Activated CD4-positive, alpha-beta T cell treated with anti-CD3 and anti-CD28 coated beads, Interleukin-2, amount 50 U/mL, for 4 hours (primary cell): Measurements from ENCODE around the gene KRT10.
A peak's percentile ranks its signal among the peaks of the same experiment; 100 is the strongest.
"Not testable (repeated sequence)": the region's sequence is repeated elsewhere in the genome, so short reads cannot be mapped to it uniquely, and the experiment has no call there.

Experiments
- DNase-seq, 2 experiments: peaks; one replicate each; pipeline ENCODE4 v3.0.0-alpha.2; 2020

The KRT10 gene

DNA sequence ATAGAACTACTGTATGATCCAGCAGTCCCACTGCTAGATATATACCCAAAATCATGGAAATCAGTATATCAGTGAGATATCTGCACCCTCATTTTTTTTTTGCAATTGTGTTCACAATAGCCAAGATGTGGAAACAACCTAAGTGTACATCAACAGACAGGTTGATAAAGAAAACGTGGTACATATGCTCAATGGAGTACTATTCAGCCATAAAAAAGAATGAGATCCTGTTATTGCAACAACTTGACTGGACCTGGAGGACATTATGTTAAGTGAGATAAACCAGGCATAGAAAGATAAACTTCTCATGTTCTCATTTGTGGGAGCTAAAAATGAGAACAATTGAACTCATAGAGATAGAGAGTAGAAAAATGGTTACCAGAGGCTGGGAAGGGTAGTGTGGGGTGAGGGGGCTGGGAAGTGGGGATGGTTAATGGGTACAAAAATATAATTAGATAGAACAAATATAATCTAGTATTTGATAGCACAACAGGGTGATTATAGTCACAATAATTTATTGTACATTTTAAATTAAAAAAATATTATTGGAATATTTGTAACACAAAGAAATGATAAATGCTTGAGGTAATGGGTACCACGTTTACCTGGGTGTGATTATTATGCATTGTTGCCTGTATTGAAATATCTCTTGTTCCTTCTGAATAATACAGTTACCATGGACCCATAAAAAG lies 7.8 kb upstream of the KRT10 start:
- DNase-seq = no peak

DNA sequence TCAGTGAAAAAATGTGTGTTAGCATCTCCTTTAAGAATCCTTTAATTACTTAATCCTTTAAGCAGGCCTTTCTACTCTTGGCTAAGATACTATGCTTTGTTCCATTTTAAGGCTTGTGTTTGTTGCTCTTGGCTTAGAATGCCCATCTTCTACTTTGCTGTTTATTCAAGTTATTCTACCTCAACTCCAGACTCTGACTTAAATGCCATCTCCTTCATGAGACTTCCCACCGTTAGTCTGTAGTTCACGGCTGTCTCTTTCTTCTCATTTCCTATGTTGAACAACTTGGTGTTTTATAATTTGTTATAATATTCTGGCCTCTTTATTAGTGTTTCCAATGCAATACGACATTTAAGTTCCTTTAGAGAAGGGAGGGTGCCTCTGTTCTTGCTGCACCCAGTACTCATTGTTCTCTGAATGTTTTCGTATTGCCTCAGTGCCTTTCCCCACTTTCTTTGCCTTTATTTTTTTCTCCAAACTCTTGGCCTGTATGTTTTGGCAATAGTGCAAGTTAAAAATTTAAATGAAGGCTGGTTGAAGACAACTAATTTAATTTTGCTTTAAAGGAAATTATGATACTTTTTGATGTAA lies 6.1 kb upstream of the KRT10 start:
- no peak for DNase-seq

DNA sequence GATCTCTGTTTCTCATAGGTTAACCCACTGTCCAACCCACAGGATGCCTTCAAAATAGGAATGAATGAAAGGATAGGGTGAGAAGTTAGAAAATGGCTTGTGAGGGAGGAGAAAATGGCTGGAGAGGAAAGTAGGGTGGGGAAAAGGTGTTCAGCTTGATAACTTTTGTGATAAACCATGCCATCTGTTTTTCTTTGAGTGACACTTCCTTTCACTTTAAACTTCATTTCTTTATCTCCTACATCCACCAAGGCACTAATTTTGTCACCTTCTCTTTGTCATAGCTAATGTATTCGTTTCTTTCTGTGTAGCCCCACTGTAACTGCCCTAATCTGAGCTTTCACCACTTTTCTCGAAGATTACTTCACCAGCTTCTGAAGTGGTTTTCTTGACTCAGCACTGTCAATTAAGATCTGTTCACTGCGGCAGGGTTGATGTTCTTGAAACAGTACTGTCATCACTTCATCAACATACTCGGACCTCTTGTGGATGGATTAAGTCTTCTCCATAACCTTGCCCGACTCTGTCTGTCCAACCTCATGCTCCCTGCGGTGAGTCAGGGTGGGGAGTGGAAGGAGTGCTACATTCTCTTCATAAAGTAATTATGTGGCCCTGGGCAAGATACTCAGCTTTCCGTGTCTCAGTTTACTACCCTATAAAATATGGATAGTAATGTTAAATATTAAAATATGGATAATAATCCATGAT lies 5.5 kb upstream of the KRT10 start:
- no peak for DNase-seq

DNA sequence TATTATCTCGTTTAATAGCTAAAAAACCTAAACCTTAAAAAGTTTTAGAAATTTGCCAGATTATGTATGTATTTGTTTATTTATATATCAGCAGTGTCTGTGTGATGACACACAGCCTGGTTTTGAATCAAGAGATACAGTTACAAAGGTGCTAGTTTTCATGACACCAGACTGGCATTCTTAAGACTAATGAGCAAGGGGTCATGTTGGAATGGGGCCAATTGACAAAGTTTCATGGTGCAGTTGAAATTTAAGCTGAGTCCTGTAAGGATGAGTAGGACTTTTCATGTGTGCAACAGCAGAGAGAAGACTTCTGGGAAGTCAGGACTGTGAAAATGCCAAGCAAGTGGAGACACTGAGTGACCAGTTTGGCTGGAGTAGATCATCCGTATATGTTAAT lies 3.2 kb upstream of the KRT10 start:
- no peak for DNase-seq

DNA sequence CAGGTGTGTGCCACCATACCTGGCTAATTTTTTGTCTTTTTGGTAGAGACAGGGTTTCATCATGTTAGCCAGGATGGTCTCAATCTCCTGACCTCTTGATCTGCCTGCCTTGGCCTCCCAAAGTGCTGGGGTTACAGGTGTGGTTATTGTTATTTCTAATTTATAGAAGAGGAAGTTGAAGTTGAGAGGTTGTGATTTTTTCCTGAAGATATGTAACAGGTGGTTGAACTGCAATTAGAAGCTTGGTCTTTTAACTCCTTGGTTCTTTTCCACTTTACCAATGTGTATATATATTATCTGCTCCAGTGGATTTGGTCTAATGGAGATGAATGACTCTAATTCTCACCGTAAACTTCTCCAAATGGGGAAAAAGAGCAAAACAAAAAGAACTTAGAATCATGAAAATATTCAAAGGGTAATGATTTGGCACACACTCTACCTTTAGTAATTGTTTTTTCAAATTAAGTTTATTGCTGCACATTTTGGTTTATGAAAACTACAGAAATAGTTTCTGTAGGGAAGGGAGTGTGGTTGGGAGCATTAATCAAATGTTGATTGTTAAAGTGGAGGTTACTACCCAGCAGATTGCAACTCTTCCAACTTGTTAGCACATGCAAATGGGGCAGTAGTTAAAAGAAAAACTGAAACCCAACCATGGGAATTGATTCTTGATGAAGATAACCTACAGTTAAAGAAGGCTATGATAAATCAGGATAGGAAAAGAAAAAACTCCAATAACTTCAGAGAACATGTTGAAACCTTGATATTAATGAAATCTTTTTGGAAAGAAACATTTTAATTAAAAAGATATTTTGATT lies 1.8 kb upstream of the KRT10 start:
- no peak for DNase-seq

DNA sequence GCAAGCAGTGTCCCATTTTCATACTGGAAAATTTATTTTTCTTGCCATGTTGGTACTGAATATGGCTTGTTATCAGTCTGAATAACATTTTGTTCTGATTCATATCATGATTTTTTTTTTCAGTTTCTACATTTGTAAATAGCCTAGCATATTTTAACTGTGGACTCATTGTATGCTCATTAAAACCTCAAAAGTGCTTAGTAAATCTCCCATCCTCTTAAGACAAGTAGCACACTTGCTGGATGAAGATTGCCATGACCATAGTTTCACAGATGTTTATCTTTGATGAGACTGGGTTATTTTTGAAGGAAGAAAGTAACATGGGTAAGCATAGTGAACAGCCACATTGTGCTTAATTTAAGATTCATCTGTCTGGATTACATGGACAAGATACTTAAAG lies 878 bp downstream of the KRT10 start:
- no peak for DNase-seq

DNA sequence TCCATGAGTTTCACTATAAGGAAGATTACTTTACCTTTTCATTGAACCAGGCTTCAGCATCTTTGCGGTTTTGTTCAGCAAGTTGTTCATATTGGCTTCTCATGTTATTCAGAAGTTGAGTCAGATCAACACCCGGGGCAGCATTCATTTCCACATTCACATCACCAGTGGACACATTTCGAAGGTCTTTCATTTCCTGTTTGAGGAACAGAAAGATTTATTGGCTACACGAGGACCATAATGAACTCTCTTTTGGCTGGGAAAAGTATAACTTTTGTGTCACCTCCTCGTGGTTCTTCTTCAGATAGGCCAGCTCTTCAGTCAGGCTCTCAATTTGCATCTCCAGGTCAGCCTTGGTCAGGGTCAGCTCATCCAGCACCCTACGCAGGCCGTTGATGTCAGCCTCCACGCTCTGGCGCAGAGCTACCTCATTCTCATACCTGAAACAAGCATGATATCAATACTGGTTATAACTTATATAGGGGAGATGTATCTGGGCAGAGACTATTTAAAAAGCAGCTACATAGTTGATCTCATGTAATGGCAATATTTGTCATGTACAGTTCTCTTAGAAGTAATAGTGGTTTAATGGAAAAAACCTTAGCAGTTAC lies 2.1 kb downstream of the KRT10 start:
- no peak for DNase-seq

DNA sequence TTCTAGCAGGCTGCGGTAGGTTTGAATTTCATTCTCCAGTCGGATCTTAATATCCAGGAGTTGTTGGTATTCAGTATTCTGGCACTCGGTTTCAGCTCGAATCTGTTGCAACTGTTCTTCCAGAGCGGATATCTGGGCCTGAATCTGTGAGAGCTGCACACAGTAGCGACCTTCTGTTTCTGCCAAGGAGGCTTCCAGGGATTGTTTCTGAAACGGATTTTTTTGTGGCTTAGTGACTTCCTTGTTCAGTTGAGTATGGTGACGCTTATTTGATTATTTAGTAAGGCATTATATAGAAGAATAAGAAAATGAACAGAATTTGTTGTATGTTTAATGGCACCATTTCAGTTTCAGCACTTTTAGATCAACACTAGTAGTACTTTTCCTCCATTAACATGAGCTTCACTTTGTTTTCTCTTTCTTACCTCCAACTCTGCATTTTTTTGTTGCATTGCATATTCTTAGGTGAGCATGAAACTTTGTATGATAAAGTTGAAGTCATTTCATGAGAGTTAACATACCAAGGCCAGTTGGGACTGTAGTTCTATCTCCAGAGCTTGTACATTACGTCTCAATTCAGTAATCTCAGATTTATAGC lies 2.8 kb downstream of the KRT10 start:
- DNase-seq = no peak

DNA sequence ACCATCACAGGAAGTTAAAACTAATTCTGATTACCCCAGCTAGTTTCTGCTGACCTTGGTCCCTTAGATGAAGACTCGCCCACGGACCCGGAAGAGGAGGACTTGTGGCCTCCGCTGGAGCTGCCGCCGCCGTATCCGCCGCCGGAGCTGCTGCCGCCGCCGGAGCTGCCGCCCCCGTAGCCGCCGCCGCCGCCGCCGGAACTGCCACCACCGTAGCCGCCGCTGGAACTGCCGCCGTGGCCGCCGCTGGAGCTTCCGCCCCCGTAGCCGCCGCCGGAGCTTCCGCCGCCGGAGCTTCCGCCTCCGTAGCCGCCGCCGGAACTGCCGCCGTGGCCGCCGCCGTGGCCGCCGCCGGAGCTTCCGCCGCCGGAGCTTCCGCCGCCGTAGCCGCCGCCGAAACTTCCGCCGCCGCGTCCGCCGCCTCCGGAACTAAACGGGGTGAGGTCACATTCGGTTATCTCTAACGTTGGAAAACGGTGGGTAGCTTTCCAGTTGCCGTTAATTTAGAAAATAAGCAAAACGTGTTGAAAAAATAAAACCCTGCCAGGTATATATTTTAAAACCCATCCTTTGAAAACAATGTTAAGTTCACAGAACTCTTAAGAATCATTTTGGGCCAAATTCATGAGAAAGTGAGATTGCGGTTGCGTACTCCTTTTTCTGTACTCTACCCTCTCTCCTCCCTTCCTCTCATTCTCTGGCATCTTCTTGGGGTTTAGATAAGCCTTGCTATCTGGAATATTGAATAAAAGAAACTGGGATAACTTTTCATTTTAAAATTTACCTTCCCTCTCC lies 3.5 kb downstream of the KRT10 start:
- peak; percentile 76 to 79 for DNase-seq

DNA sequence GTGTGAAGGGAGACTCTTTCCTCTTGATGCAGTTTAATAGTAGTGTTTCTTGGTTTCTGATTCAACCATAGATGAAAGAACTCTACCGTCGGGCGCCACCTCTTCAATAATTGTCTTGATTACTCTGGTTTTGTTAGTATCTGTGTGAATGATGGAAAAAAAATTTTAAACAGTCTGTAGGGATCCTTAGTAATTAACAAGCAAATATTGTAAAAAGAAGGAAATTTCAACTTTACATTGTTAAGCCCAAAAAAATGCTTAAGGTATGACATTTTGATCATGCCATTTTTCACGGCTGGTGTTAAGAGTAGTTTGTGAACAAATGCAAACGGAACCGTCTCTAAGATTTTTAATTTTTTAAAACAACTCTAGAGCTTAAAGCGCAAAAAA lies 4.1 kb downstream of the KRT10 start:
- no peak for DNase-seq

DNA sequence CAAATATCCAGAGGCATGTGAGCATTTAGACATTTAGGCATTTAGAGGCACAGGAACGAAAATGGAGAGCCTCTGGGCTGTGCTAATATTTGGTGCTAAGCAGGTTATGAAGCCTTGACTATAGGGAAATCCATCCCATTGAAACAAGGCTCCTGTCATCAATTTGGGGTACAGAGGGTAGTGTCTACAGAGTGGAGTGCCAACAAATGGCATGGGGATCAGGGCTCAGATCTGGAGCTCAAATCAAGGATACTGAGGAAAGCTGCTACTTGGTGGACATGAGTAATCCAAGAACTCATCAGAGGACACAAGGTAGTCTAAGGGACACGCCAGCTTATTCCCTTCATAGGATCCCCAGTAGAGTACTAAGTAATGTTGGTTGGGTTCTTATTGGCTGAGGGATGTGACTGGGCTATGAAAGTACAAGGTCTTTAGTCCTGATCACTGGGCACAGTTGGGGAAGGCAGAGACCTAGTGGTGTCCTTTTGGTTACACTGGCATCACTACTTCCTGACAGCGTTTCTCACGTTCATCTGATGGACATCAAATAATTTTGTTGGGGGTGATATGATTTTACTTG lies 5.2 kb downstream of the KRT10 start:
- no peak for DNase-seq

DNA sequence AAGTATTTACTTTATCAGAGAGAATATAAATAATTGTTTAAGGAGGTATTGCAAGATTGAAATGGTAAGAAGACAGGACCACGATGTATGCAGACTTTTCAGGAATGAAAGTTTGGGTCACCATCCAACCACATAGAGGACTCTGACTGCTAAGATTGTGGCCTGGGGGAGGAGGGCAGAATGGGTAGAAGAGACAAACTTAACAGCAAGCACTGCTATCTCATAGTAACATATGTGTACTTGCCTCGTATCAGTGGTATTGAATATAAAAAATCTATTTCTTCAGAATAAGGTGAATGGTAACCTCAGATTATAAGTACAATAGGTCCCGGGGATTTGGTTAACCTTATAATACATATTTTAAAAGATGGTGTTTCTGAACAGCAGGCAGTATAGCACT lies 5.8 kb downstream of the KRT10 start:
- no peak for DNase-seq

DNA sequence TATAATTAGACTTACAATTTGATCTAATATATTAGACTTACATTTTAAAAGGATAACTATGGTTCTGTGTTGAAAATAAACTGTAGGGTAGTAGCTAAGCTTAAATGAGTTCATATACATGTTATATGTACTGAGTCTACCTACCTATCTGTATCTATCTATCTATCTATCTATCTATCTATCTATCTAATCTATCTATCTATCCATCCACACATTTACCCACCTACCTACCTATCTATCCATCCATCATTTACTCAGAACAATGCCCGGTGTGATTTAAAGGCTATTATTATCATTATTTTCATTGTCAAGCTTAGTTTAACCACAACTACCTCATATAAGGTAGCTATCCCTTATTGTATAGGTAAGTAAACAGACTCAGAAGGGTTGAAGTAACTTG lies 7.0 kb downstream of the KRT10 start:
- no peak for DNase-seq

DNA sequence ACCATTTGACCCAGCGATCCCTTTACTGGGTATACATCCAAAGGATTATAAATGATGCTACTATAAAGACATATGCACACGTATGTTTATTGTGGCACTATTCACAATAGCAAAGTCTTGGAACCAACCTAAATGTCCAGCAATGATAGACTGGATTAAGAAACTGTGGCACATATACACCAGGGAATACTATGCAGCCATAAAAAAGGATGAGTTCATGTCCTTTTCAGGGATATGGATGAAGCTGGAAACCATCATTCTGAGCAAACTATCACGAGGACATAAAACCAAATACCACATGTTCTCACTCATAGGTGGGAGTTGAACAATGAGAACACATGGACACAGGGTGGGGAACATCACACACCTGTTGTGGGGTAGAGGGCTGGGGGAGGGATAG lies 7.8 kb downstream of the KRT10 start:
- not testable (repeated sequence) for DNase-seq

DNA sequence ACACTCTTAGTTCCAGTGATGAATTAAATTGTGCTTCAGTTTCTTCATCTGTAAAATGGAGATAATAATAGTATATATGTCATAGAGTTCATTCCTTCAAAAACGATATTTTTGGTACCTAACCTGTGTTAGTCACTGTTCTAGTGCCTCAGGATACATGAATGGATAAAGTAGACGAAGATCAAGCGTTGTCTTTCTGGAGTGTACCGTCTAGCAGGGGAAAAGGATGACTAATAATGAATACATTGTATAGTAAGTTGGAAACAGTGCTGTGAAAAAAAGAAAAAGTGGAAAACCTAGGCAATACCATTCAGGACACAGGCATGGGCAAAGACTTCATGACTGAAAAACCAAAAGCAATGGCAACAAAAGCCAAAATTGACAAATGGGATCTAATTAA lies 8.6 kb downstream of the KRT10 start:
- no peak for DNase-seq

DNA sequence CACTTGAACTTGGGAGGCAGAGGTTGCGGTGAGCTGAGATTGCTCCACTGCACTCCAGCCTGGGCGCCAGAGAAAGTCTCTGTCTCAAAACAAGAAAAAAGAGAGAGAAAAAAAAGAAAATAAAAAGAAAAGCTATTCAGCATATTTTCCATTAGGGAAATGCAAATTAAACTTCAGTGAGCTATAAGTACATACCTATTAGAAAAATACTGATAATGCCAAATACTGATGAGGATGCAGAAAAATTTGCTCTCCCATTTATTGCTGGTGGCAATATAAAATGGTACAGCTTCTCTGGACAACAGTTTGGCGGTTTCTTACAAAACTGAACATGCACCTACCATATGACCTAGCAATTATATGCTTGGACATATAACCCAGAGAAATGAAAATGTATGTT lies 9.8 kb downstream of the KRT10 start:
- DNase-seq = no peak

DNA sequence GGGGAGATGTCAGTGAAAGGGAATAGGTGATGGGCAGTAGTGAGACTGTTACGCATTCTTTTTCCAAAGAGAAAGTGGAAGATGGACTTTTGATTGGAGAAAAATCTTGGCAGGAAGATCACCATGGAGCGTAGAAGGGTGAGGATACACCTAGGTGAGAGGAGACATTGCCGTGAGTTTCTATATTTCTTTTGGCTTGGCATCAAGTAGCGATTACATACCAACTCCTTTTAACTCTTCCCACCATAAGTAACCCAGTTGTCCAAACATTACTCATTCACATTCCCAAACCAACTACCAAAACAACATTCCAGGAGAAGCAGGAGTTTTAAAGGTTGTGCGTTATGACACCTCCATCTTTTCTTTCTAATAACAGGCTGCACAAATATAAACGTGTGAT lies 11.9 kb downstream of the KRT10 start:
- DNase-seq = no peak

DNA sequence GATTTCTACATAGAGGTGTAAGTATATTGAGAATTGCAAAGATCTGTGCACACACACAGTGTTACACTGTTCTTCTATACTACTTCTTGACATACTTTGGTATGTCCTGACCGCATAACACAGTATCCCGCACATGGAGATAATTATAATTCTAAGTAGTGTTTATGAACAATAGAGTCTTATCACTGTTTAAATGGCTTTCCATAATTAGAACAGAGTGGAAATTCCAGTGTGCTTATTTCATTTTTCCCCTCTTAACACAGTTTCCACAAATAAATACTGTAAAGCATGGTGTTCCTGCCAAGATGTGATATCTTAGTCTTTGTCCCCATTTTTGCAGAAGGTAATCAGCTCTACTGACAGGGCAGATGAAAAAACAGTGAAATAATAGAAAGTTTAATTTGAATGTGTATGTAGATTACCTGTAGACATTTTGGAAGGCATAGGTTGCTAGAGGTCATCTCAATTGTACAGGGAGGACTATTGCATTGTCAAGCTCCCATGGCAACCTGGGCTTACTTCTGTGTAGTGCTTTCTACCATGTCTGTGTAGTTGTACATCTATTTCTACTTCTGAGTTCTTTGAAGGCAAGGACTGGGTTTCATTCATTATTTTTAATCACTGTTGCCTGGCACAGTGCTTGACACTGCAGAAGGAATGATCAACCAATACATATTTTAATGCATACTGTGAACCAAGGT lies 12.5 kb downstream of the KRT10 start:
- no peak for DNase-seq

DNA sequence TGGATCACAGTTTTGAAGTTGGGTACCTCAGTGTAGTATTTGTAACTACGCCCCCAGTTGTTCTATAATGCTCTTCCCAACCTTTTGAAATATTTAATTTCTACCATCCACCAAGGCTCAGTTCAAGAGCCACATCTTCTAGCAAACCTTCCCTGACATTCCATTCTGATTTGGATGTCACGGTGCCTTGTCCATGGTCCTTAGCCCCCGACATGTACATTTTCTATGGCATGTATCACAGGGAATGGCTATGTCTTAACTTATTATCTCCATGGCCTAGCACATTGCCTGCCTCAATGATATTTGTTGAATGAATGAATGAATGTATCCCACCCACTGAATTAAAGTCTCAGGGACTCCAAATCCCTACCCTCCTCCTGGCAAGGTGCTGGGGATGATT lies 16.3 kb downstream of the KRT10 start:
- DNase-seq = no peak

DNA sequence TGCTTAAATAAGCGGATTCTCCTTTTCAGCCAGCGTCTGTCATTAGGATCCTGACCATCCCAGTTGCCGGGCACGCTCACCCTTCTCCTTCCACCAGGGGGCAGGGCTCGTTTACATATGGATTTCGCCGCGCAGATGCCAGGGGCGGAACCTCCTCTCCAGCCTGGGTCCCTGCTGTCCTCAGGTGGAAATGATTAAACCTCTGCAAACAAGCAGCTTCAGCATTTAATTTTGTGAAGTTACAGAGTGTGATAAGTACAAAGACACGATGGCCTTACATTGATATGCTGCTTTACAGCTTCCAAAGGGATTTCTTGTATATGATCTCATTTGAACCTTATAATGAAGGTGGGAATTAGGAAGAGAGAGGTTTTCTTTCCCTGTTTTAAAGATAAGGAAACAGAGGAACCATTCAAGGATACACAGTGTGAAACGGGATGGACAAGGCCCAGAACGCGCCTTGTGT lies 18.8 kb downstream of the KRT10 start:
- peak; percentile 69 to 73 for DNase-seq

DNA sequence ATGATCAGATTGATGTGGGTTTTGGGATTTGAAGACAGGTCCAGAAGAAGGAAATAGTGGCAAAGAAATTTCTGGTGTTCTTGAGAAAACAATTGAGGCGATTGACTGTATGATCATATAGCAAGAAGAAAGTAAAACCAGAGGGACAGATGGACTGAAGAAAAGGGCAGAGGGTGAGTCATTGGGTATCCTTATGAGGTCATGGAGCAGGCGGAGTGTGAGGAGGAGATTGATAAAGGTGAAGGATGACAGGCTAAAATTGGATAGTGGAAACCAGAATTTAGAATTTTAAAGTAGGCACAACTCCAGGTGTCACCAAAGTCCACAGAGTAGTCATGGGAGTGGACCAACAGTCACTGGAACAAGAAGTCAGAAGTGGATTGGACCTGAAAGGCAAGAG lies 21.3 kb downstream of the KRT10 start:
- no peak for DNase-seq
